ENCODE measurements around the gene SLC38A10. TPM values are rescaled to one million over a fixed set of nuclear protein-coding genes. Genes with fewer than 3 reads are reported as not detected.

The SLC38A10 gene
- total and polyA plus RNA-seq, 2 of the 13 experiments (the other 11 are each of a cell fraction or from before 2014, with no cell fraction given): 23.4 to 55.8 TPM

GRCh38 chr17:81295676-81296381 is 722 bp upstream of the SLC38A10 start (continued):
- TF ChIP-seq BCL3 (CRISPR knock-in tag; IDR thresholded peaks at IDR 0.05) (no peak), ZNF567 (CRISPR knock-in tag; IDR thresholded peaks at IDR 0.05; ENCODE audit: borderline replicate concordance) (no peak), HNRNPL (IDR thresholded peaks at IDR 0.05; ENCODE audit: low read depth, low read length) (no peak), ATAD3A (CRISPR knock-in tag; IDR thresholded peaks at IDR 0.05) (no peak), AKAP8 (CRISPR knock-in tag; IDR thresholded peaks at IDR 0.05) (0 out of 2 replicates have a peak, but pooled peaks have one; percentile 67), ZBTB8A (CRISPR knock-in tag; IDR thresholded peaks at IDR 0.05; ENCODE audit: borderline replicate concordance, low read depth) (no peak), GMEB2 (CRISPR knock-in tag; IDR thresholded peaks at IDR 0.05; ENCODE audit: low read depth) (no peak), PCBP1 (IDR thresholded peaks at IDR 0.05; ENCODE audit: borderline replicate concordance, low read depth, low read length) (no peak; the same call in 1 of the 2 replicates), PAXIP1 (CRISPR knock-in tag; conservative IDR thresholded peaks at IDR 0.05) (no peak), ZFP90 (CRISPR knock-in tag; IDR thresholded peaks at IDR 0.05; ENCODE audit: borderline replicate concordance) (0 out of 2 replicates have a peak, but pooled peaks have one; percentile 50), MTF1 (CRISPR knock-in tag; IDR thresholded peaks at IDR 0.05) (no peak), TCF7L2 (IDR thresholded peaks at IDR 0.05; ENCODE audit: low read depth, low read length) (no peak), HNRNPUL1 (IDR thresholded peaks at IDR 0.05; ENCODE audit: low read depth, low read length) (no peak), ZMYM3 (CRISPR knock-in tag; IDR thresholded peaks at IDR 0.05) (peak; percentile 100), TEF (CRISPR knock-in tag; IDR thresholded peaks at IDR 0.05) (no peak), ZSCAN31 (CRISPR knock-in tag; IDR thresholded peaks at IDR 0.05; ENCODE audit: low read depth) (0 out of 2 replicates have a peak, but pooled peaks have one; percentile 4), ZNF589 (CRISPR knock-in tag; conservative IDR thresholded peaks at IDR 0.05) (0 out of 2 replicates have a peak, but pooled peaks have one; percentile 7), TBX2 (CRISPR knock-in tag; IDR thresholded peaks at IDR 0.05; ENCODE audit: borderline replicate concordance) (peak; percentile 3; the same call in 1 of the 2 replicates), ZNF558 (CRISPR knock-in tag; IDR thresholded peaks at IDR 0.05; ENCODE audit: borderline replicate concordance) (peak; percentile 59; the same call in 1 of the 2 replicates), NAIF1 (CRISPR knock-in tag; IDR thresholded peaks at IDR 0.05; ENCODE audit: borderline replicate concordance) (peak; percentile 76), SYNCRIP (IDR thresholded peaks at IDR 0.05; ENCODE audit: insufficient read depth, low read depth, low read length) (no peak), KLF9 (CRISPR knock-in tag; IDR thresholded peaks at IDR 0.05; ENCODE audit: low read depth) (peak; percentile 17; the same call in 1 of the 2 replicates), ZNF30 (CRISPR knock-in tag; IDR thresholded peaks at IDR 0.05) (no peak)

All from HepG2 (cell line).